ENCODE data around the gene ADAMTS1.

DNA sequence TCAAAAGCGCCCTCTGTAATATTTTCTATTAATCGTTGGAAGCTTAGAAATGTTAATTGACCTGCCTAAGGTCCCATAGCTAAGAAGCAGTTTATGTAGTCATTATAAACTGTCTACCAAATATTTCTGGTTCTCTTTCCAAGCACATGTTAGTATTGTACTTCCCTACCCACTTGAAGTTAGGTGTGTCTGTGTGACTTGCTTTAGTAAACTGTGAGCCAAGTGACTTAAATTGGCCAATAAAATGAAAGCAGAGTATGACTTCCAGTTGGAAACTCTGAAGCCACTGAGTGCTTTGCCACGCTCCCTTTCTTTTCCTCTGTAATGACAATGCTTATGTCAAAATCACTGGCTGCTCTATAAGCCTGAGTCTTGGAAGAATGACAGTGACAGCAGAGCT is 20.6 kb upstream of the ADAMTS1 start:
- no peak for TF ChIP-seq POLR2A (IDR thresholded peaks at IDR 0.05)
- TF ChIP-seq, protein P1, sequence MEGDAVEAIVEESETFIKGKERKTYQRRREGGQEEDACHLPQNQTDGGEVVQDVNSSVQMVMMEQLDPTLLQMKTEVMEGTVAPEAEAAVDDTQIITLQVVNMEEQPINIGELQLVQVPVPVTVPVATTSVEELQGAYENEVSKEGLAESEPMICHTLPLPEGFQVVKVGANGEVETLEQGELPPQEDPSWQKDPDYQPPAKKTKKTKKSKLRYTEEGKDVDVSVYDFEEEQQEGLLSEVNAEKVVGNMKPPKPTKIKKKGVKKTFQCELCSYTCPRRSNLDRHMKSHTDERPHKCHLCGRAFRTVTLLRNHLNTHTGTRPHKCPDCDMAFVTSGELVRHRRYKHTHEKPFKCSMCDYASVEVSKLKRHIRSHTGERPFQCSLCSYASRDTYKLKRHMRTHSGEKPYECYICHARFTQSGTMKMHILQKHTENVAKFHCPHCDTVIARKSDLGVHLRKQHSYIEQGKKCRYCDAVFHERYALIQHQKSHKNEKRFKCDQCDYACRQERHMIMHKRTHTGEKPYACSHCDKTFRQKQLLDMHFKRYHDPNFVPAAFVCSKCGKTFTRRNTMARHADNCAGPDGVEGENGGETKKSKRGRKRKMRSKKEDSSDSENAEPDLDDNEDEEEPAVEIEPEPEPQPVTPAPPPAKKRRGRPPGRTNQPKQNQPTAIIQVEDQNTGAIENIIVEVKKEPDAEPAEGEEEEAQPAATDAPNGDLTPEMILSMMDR (IDR thresholded peaks at IDR 0.05 in 4 of 5, conservative IDR thresholded peaks at IDR 0.05 in 1 of 5), result no peak
